CD4-positive, alpha-beta T cell treated with Interleukin-1 beta for 1 hour (primary cell): ENCODE data around the gene ATP2C1.

Experiments used
- DNase-seq, 2 donors: peaks; one replicate each; pipeline ENCODE4 v3.0.0-alpha.2; 2020 to 2022

The ATP2C1 gene

GRCh38 chr3:130997289-130997688 is 103.4 kb downstream of the ATP2C1 start:
- no peak for DNase-seq

GRCh38 chr3:131001071-131001470 is 107.2 kb downstream of the ATP2C1 start:
- no peak for DNase-seq

GRCh38 chr3:131004603-131005002 is 110.7 kb downstream of the ATP2C1 start:
- no peak for DNase-seq

GRCh38 chr3:131007256-131007655 is 113.4 kb downstream of the ATP2C1 start:
- no peak for DNase-seq

GRCh38 chr3:131007782-131008181 is 113.9 kb downstream of the ATP2C1 start:
- DNase-seq = no peak

- DNase-seq = no peak
Observed at GRCh38 chr3:131008326-131008725, 114.4 kb downstream of the ATP2C1 start.

- DNase-seq = no peak
Observed at GRCh38 chr3:131009698-131010097, 115.8 kb downstream of the ATP2C1 start.

- DNase-seq = no peak
Observed at GRCh38 chr3:131018970-131019369, 125.1 kb downstream of the ATP2C1 start.

- no peak for DNase-seq
Observed at GRCh38 chr3:131020122-131020693, 126.3 kb downstream of the ATP2C1 start.

- DNase-seq = no peak
Observed at GRCh38 chr3:131025539-131025938, 131.7 kb downstream of the ATP2C1 start.

- DNase-seq = peak; percentile 93
Observed at GRCh38 chr3:131026321-131027151, 132.7 kb downstream of the ATP2C1 start, which contains the start of the genes ASTE1 and NEK11. ASTE1 (minus strand) TSS chr3:131026825; CDS start chr3:131025306, 1,519 bp downstream. NEK11 (plus strand) TSS chr3:131026877; CDS start chr3:131029709, 2,832 bp downstream.

GRCh38 chr3:131028844-131029243 is 135.0 kb downstream of the ATP2C1 start:
- no peak for DNase-seq

- DNase-seq = no peak
Observed at GRCh38 chr3:131031660-131032059, 137.8 kb downstream of the ATP2C1 start.

GRCh38 chr3:131033480-131034080 is 139.7 kb downstream of the ATP2C1 start:
- DNase-seq = peak in 1 of 2 donors; percentile 74

- DNase-seq = no peak
Observed at GRCh38 chr3:131036200-131036816, 142.4 kb downstream of the ATP2C1 start.

- DNase-seq = no peak
Observed at GRCh38 chr3:131036986-131037385, 143.1 kb downstream of the ATP2C1 start.

GRCh38 chr3:131038326-131038725 is 144.4 kb downstream of the ATP2C1 start:
- DNase-seq = no peak

- DNase-seq = peak; percentile 36 to 61
Observed at GRCh38 chr3:131042271-131042985, 148.5 kb downstream of the ATP2C1 start.

GRCh38 chr3:131047582-131047981 is 153.7 kb downstream of the ATP2C1 start:
- DNase-seq = no peak

GRCh38 chr3:131048030-131048429 is 154.1 kb downstream of the ATP2C1 start:
- DNase-seq = no peak

GRCh38 chr3:131050001-131050400 is 156.1 kb downstream of the ATP2C1 start:
- no peak for DNase-seq

GRCh38 chr3:131053043-131053859 is 159.4 kb downstream of the ATP2C1 start:
- no peak for DNase-seq
